Measurements from ENCODE around the gene ATP2A1.

GRCh38 chr16:28865001-28865688 is 13.1 kb upstream of the ATP2A1 start:
- TF ChIP-seq POLR2A (IDR thresholded peaks at IDR 0.05) (no peak), POLR2AphosphoS5 (IDR thresholded peaks at IDR 0.05) (no peak)
